Renal cortical epithelial cell (primary cell): ENCODE data around the gene TMEM209. TPM values are rescaled to one million over a fixed set of nuclear protein-coding genes. Genes with fewer than 3 reads are reported as not detected.
"Not testable (repeated sequence)": the region's sequence is repeated elsewhere in the genome, so short reads cannot be mapped to it uniquely, and the experiment has no call there.

Experiments used
- DNase-seq: peaks from one replicate; pipeline ENCODE4 v3.0.0-alpha.2; 2011; ENCODE audit warnings: low read depth
- total RNA-seq: library from RNA; depleted of rRNA; stranded (reverse); fragments of >200 nt; gene quantifications from 2 replicates; pipeline ENCODE4 v1.2.3, GENCODE V29; 2014

Gene TMEM209
- total RNA-seq, 1 donor from 2014 or later: 11.4 TPM

GRCh38 chr7:130218806-130219620 is 13.8 kb upstream of the TMEM209 start:
- DNase-seq: no peak

DNA sequence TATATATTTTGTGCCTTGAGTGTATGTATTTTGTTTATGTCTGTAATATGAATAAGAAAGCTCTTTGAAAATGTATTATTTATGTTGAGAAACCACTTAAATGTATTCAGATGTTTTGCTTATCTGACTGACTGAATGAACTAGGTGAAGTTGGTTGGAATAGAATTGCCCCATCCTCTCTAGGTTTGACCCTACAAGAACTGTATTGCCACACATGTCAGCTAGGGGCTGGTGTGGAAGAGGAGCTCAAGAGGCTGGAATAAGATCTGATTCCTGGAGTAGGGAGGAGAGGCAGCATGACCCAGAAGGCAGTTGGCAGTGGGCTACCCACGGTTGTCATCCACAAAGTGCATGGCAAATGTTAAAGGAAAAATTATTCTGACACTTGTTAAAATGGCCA is 11.5 kb upstream of the TMEM209 start:
- DNase-seq: no peak

GRCh38 chr7:130216025-130216424 is 10.8 kb upstream of the TMEM209 start:
- no peak for DNase-seq

DNA sequence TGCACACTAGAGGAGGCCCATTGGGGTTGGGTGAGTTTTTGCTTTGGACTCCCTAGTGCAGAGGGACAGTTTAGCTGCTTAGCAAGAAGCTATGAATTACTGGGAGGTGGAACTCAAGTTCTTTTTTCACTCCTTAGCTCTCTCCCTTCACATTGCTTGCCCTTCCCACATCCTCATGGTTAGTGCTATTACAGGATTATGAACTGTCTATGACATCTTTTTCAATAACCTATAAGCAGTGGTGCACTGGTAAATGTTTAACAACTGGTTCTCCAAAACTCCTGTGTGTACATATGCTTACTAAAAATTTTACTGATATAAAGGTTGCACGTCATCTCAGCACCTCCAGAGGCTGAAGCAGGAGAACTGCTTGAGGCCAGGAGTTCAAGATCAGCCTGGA is 8.6 kb upstream of the TMEM209 start:
- DNase-seq: no peak

- peak; percentile 54 for DNase-seq
Observed at GRCh38 chr7:130210181-130210935, 5.2 kb upstream of the TMEM209 start.

DNA sequence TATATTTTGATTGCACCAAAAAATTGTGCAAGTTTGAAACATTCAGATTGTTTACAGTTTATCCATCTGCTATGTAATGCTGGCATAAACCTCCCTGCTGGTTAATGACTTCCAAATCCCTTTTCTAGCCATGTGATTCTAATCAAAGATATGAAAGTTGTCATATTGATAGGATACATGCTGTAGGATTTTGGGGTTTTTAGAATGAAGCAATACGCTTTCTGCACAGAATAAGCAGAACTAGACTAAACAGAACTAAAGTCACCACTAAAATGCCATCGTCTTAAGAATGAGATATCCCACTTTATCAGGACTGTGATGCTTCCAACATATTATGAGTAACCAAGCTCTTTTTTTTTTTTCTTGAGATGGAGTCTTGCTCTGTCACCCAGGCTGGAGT is 3.3 kb upstream of the TMEM209 start:
- DNase-seq: no peak

DNA sequence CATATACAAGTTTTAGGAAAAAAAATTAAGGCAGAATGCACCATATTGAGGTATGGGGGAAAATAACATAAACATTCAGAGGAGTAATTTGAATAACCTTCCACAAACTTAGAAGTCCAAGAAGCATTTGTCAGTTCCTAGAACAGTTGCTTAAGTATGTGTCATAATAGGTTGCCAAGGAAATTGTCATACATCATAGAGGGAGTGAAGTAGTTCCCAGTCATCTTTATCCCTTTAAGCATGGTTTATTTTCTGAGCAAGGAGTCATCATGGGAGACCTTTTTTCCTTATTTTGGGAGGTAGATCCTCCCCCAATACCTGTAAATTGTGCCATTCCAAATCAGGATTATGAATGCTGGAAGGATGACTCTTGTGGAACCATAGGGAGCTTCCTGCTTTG is 2.4 kb upstream of the TMEM209 start, which contains the start of gene SSMEM1:
SSMEM1 (plus strand) TSS at position 219 of the 400 bp plus-strand sequence; CDS start at position 270, 51 bp downstream.
- peak; percentile 18 for DNase-seq

GRCh38 chr7:130207033-130207432 is 1.8 kb upstream of the TMEM209 start:
- DNase-seq: no peak

DNA sequence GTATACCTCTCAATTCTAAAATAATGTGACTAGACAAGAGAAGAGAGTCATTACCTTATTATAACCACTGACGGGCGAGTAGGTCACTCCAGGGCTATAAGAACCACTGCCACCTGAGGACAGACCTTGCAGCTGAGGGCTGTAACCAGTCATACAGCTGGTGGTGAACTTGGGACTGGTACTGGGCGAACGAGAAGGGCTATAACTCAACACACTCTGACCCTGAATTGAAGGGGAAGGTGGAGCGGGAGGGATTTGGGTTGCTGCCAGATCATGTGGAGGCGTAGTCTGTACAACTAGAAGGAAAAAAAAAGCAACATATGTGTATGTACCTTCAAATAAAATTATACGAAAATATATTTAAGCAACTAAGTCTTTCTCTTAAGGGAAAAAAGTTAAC is 3.4 kb downstream of the TMEM209 start:
- DNase-seq: no peak

- DNase-seq: no peak
Observed at GRCh38 chr7:130197094-130197493, 8.1 kb downstream of the TMEM209 start.

- no peak for DNase-seq
Observed at GRCh38 chr7:130196476-130196875, 8.7 kb downstream of the TMEM209 start.

DNA sequence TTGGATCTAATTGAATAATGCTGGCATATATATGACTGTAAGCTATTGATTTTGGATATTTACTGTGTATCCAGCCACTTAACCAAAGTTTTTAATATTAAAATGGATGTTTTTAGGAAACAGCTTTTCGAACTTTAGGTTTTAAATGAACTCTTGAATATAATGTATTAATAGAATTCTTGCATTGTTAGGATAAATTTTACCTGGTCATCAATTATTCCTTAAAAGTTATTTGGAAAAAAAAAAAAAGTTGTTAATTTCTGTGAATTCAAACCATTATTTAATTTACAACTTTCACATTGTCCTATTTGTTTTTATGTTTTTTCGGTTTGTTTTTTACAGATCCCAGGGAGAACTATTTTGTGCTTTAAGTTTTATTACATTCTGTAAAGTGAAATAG is 9.8 kb downstream of the TMEM209 start:
- no peak for DNase-seq

GRCh38 chr7:130191791-130192190 is 13.4 kb downstream of the TMEM209 start:
- DNase-seq: no peak

- DNase-seq: no peak
Observed at GRCh38 chr7:130189343-130189742, 15.9 kb downstream of the TMEM209 start.

GRCh38 chr7:130187360-130187759 is 17.8 kb downstream of the TMEM209 start:
- DNase-seq: no peak

DNA sequence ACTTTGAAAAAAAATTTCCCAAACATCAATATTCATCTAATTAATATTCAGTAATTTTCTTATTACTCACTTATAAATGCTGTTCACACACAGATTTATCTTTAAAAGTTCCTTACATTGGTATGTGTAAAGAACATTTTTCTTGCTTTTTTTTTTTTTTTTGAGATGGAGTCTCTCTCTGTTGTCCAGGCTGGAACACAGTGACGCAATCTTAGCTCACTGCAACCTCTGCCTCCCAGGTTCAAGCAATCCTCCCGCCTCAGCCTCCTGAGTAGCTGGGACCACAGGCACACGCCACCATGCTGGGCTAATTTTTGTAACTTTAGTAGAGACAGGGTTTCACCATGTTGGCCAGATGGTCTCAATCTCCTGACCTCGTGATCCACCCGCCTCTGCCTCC is 20.9 kb downstream of the TMEM209 start:
- DNase-seq: not testable (repeated sequence)

DNA sequence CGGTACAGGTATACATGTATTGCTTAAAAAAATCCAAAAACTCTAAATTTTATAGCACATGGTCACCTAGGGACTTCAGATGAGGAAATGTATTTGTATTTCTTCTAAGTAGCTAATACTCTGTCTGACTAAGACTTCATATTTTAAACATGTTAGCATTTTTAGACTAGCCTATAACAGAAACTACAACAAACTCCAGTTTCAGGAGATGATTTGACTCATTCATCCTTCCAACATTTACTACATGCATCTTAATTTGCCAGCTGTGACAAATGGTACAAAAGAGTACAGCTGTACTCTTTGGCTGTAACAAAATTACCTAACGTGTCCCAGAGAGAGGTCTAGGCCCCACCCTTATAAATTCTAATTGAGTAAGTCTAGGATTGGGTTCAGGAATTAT is 22.2 kb downstream of the TMEM209 start:
- no peak for DNase-seq

GRCh38 chr7:130181263-130181605 is 24.0 kb downstream of the TMEM209 start:
- no peak for DNase-seq

DNA sequence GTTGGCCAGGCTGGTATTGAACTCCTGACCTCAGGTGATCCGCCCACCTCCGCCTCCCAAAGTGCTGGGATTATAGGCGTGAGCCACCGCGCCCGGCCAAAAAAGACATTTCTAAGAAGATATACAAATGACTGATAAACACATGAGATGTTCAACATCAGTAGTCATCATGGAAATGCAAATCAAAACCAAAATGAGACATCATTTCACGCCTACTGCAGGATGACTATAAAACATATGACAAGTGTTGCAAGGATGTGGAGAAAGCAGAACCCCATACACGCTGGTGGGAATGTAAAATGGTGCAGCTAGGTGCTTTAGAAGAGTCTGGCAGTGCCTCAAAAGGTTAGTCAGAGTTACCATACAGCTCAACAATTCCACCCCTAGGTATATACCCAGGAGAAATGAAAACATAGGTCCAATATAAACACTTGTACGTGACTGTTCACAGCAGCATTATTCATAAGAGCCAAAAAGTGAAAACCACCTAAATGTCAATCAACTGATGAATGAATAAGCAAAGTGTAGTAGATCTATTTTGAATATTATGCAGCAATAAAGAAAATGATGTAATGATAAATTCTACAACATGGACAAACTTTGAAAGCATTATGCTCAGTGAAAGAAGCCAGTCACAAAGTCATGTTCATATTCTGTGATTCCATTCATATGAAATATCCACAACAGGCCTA is 24.5 kb downstream of the TMEM209 start:
- DNase-seq: no peak

- DNase-seq: no peak
Observed at GRCh38 chr7:130179631-130180030, 25.6 kb downstream of the TMEM209 start.

GRCh38 chr7:130178251-130178650 is 27.0 kb downstream of the TMEM209 start:
- no peak for DNase-seq

DNA sequence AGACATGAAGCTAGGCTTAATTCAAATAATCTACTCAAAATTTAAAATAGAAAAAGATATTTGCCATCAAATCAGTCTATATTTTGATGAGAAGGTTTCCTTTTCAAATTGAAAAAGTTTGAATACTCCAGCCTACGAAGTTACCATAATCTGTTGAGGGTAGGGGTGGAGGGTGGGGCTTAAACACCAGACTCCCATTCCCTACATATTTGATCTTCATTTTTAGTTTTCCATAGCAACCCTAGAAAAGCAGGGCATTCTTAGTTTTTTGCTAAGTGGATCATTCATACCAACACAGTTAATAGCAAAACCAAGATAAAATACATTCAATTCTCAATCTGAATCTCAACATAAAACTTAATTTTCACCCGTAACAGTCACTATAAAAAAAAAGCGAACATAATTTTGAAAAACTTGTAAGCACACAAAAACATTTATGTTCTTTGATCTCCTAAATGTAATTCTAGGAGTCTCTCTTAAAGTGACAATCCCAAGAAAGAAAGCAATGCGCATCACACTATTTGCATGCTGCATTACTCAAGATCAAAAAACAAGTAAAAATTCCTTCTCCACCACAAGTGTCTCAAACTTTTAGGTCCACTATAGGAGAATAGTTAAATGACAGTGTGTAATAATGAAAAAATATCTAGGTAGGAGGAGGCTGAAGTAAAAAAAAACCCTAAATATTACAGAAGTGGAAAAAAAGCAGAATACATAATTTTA is 30.8 kb downstream of the TMEM209 start:
- DNase-seq: no peak
